HG03378 (cell line): ENCODE measurements around the gene VIT.

Experiments used
- ATAC-seq: cut with Tn5 transposase; IDR thresholded peaks from one replicate; pipeline ENCODE4 v1.9.1; 2021; ENCODE audit warnings: mild to moderate bottlenecking, moderate library complexity; ENCODE audit not compliant: unreplicated experiment

VIT gene

GRCh38 chr2:36696533-36696932 lies at the start of gene VIT:
TSS of gene VIT (plus strand) at chr2:36696707. CDS start at chr2:36716371, 19,664 bp downstream.
- no peak for ATAC-seq

GRCh38 chr2:36650031-36650829 lies 46.3 kb upstream of the VIT start:
- peak; percentile 90 for ATAC-seq

- ATAC-seq = no peak
Measured at GRCh38 chr2:36653155-36653554, 43.4 kb upstream of the VIT start.

GRCh38 chr2:36653967-36654694 lies 42.4 kb upstream of the VIT start:
- ATAC-seq = no peak

- ATAC-seq = no peak
Measured at GRCh38 chr2:36655453-36655852, 41.1 kb upstream of the VIT start.

GRCh38 chr2:36657703-36658102 lies 38.8 kb upstream of the VIT start:
- ATAC-seq = no peak

GRCh38 chr2:36658277-36658748 lies 38.2 kb upstream of the VIT start:
- ATAC-seq = no peak

GRCh38 chr2:36659218-36659617 lies 37.3 kb upstream of the VIT start:
- no peak for ATAC-seq

GRCh38 chr2:36659872-36660312 lies 36.6 kb upstream of the VIT start:
- peak; percentile 76 for ATAC-seq

- ATAC-seq = no peak
Measured at GRCh38 chr2:36662638-36663037, 33.9 kb upstream of the VIT start.

GRCh38 chr2:36663295-36663694 lies 33.2 kb upstream of the VIT start:
- no peak for ATAC-seq

- peak; percentile 89 for ATAC-seq
Measured at GRCh38 chr2:36663851-36664695, 32.4 kb upstream of the VIT start.

GRCh38 chr2:36664696-36665076 lies 31.8 kb upstream of the VIT start:
- ATAC-seq = no peak

GRCh38 chr2:36667931-36668330 lies 28.6 kb upstream of the VIT start:
- ATAC-seq = no peak

- no peak for ATAC-seq
Measured at GRCh38 chr2:36670881-36671595, 25.5 kb upstream of the VIT start.

GRCh38 chr2:36671731-36672130 lies 24.8 kb upstream of the VIT start:
- ATAC-seq = no peak

- ATAC-seq = no peak
Measured at GRCh38 chr2:36672199-36672598, 24.3 kb upstream of the VIT start.

GRCh38 chr2:36675579-36676282 lies 20.8 kb upstream of the VIT start:
- no peak for ATAC-seq

- no peak for ATAC-seq
Measured at GRCh38 chr2:36676364-36676763, 20.1 kb upstream of the VIT start.

- no peak for ATAC-seq
Measured at GRCh38 chr2:36677386-36677785, 19.1 kb upstream of the VIT start.
